ENCODE data around the gene DGCR6.
"Not testable (repeated sequence)": the region's sequence is repeated elsewhere in the genome, so short reads cannot be mapped to it uniquely, and the experiment has no call there.

DGCR6 gene

DNA sequence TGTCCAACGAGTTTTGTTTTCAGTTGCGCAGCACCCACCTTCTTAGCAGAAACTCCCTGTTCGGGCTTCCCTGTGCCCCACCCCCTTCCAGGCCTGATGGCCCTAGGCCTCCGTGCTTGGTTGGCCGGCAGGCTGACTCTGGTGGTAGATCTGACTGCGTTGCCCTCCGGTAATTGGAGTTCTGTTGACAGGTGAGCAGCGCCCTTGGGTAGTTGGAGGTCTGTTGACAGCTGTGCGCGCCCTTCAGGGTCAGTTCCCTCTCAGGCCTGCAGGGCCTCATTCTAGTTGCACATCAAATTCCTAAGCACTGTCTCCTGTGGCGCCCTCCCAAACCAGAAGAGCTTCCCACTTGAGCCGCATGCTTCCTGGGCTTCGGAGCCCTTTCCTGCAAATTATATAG is 776 bp downstream of the DGCR6 start:
- DNase-seq, result no peak
- TF ChIP-seq, protein P1, sequence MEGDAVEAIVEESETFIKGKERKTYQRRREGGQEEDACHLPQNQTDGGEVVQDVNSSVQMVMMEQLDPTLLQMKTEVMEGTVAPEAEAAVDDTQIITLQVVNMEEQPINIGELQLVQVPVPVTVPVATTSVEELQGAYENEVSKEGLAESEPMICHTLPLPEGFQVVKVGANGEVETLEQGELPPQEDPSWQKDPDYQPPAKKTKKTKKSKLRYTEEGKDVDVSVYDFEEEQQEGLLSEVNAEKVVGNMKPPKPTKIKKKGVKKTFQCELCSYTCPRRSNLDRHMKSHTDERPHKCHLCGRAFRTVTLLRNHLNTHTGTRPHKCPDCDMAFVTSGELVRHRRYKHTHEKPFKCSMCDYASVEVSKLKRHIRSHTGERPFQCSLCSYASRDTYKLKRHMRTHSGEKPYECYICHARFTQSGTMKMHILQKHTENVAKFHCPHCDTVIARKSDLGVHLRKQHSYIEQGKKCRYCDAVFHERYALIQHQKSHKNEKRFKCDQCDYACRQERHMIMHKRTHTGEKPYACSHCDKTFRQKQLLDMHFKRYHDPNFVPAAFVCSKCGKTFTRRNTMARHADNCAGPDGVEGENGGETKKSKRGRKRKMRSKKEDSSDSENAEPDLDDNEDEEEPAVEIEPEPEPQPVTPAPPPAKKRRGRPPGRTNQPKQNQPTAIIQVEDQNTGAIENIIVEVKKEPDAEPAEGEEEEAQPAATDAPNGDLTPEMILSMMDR (IDR thresholded peaks at IDR 0.05), result no peak
- no peaks in the 10 kb centered on the region for H3K4me1 Mint-ChIP-seq
- H3K4me3 Mint-ChIP-seq, result no peak overlapping the region
- no peaks in the 10 kb centered on the region for H3K9me3 Mint-ChIP-seq
- H3K36me3 Mint-ChIP-seq (ENCODE audit: low read depth), result no peaks in the 10 kb centered on the region
- no peaks in the 10 kb centered on the region for H3K27me3 Mint-ChIP-seq (ENCODE audit: low read depth, poor library complexity)
- H3K27ac Mint-ChIP-seq, result no peak overlapping the region

DNA sequence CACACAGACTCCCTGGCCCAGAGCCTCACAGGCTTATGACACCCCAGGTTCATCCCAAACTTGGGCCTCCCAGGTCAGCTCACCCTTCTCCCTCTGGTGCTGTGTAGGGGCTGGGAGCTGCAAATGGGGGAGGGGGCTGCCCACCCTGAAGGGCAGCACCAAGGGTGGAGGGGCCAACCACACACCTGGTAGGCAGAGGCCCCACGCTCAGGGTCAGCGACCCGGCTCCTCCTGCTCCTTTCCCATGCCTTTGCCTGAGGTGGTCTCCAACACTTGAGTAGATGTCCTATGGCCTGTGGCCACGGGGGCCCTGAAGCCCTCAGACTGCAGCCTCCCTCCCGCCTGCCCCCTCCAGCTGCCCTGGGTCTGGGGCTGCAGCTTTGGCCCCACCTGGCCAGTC is 3.4 kb downstream of the DGCR6 start:
- Mint-ChIP-seq H3K4me1 (no peaks in the 10 kb centered on the region), H3K9me3 (no peaks in the 10 kb centered on the region), H3K27ac (no peak overlapping the region), H3K4me3 (no peak overlapping the region), H3K27me3 (ENCODE audit: low read depth, poor library complexity) (no peaks in the 10 kb centered on the region), H3K36me3 (ENCODE audit: low read depth) (no peaks in the 10 kb centered on the region)
- TF ChIP-seq, protein P1 (IDR thresholded peaks at IDR 0.05), result no peak
- DNase-seq, result no peak

DNA sequence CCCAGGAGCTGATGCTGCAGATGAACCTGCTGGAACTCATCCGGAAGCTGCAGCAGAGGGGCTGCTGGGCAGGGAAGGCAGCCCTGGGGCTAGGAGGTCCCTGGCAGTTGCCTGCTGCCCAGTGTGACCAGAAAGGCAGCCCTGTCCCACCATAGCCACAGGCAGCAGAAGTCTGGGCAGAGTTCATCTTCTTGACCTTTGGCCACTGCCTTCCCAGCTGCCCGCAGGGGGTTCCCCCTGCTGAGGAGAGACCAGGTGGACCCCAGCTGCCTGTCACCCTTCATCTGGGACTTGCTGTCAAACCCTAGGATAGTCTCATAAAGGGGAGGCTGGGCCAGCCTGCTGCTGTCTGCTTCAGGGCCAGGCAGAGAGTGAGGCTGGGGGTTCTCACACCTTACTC is 5.4 kb downstream of the DGCR6 start:
- H3K36me3 Mint-ChIP-seq (ENCODE audit: low read depth); H3K27ac Mint-ChIP-seq; H3K9me3 Mint-ChIP-seq; H3K27me3 Mint-ChIP-seq (ENCODE audit: low read depth, poor library complexity); H3K4me3 Mint-ChIP-seq; DNase-seq; H3K4me1 Mint-ChIP-seq: not testable (repeated sequence)

DNA sequence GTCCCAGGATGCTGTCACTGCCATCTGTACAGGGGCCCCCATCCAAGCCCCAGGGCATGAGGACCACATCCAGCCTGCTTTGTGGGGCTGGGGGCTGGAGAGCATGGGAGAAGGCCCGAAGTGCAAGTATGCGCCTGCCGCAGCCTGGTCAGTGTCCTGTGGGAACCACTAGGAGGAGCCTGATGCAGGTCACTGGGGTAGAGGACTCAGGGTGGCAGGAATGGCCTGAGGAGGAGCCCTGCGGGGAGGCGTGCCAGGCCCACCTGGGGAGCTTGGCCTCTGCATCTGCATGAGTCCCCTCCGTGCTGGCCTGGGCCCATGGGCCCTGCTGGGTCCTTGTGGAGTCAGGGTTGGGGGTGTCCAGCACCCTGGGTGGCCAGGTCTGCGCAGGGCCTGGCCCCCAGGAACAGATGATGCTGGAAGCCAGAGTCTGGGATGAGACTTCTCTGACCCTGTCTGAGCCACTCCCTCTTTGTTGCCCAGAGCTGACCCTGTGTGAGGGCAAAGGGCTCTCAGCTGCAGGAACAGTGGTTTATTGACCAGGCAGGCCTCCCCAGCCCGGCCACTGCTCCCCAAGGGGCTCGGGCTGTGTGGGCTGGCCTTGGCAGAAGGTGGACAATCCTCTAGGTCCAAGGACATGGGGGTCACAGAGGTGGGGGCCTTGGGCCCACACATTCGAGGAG is 6.3 kb downstream of the DGCR6 start:
- H3K36me3 Mint-ChIP-seq (ENCODE audit: low read depth); H3K4me1 Mint-ChIP-seq; H3K27ac Mint-ChIP-seq; H3K27me3 Mint-ChIP-seq (ENCODE audit: low read depth, poor library complexity); H3K4me3 Mint-ChIP-seq; H3K9me3 Mint-ChIP-seq; DNase-seq: not testable (repeated sequence)

DNA sequence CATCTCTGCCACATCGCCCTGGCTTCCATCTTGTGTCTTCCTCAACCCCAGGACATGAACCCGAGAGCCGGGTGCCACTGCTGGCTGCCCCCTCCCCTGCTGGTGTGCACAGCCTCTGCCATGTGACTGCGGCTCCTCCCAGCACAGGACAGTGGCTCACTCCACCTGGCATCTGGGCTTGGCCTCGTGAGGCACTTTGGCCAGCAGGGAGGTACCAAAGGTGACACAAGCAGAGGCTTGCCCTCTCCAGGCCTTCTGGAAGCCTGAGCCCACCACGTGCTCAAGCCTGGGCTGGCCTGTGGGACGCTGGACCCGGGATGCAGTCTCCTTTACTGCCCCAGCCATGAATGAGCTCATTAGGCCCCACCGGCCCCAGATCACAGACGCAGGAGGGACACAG is 8.4 kb downstream of the DGCR6 start:
- H3K27me3 Mint-ChIP-seq (ENCODE audit: low read depth, poor library complexity); H3K27ac Mint-ChIP-seq; H3K4me3 Mint-ChIP-seq; H3K9me3 Mint-ChIP-seq; H3K36me3 Mint-ChIP-seq (ENCODE audit: low read depth); H3K4me1 Mint-ChIP-seq; DNase-seq: not testable (repeated sequence)

DNA sequence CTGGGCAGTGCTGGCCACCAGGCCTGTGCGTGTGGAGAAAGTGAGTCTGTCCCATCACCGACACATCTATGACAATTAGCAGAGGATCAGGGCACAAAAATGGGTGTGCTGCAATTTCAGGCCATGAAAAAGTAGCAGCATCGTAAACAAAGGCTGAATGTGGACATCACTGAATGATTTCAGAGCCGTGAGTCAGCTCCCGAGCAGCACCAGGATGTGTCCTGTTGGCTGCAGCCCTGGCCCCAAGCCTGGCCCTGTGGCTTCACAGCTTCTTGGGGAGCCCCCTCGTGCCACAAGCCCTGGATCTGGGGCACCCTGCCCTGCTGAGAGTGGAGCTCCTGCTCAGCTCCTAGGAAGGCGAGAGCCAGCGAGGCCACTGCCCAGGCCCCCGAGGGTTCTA is 9.4 kb downstream of the DGCR6 start:
- H3K4me3 Mint-ChIP-seq; H3K27ac Mint-ChIP-seq; H3K36me3 Mint-ChIP-seq (ENCODE audit: low read depth); H3K4me1 Mint-ChIP-seq; H3K27me3 Mint-ChIP-seq (ENCODE audit: low read depth, poor library complexity); H3K9me3 Mint-ChIP-seq; DNase-seq: not testable (repeated sequence)

DNA sequence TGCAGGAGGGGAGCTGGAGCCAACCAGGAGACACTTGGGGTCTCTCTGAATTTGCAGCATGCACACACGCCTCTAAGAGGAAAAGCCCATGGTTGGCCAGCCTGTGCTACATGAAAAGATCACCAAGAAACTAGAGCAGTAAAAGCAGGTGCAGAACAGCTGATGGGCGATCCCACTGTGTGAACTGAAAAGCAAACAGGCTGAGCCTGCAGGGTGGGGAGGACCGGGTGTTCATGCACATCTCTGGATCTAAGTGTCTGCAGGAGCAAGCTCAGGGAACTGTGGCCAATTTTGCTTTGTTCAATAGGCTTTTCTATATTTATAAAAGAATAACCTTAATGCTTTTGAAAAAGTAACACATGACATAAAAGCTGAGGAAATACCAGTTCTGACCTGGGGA is 11.7 kb downstream of the DGCR6 start:
- not testable (repeated sequence) for H3K27me3 Mint-ChIP-seq (ENCODE audit: low read depth, poor library complexity)

DNA sequence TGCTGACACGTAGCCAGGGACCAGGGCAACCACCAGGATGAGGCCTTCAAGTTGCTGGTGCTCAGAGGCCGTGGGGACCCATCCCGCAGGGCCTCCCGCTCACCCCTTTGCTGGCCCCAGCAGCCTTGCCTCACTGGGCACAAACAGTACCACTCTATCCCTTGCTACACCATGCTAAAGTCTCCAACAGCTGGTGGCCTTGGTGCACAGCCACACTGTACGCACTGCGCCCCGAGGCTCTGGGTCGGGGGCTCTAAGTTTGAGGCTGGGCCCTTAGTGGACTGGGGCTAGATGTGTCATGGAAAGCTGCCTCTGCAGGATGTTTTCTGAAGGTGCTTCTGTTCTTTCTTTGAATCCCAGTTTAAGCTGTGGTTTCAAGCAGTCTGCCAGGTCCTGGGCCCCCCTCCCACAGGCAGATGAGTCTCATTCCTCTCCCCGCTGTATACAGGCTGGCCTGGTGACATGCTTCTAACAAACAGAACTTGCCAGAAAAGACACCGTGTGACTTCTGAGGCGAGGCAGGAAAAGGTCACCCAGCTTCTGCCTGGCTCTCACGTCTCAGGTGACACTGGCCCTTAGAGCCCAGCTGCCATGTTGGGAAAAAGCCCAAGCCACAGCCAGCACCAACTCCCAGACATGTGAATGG is 14.3 kb downstream of the DGCR6 start:
- H3K36me3 Mint-ChIP-seq (ENCODE audit: low read depth); H3K27ac Mint-ChIP-seq; H3K9me3 Mint-ChIP-seq; DNase-seq; H3K4me3 Mint-ChIP-seq; H3K4me1 Mint-ChIP-seq; H3K27me3 Mint-ChIP-seq (ENCODE audit: low read depth, poor library complexity): not testable (repeated sequence)

More for the DNA sequence above, 11.7 kb downstream of the DGCR6 start:
- not testable (repeated sequence) for H3K36me3 Mint-ChIP-seq (ENCODE audit: low read depth); DNase-seq; H3K9me3 Mint-ChIP-seq; H3K4me3 Mint-ChIP-seq; H3K4me1 Mint-ChIP-seq; H3K27ac Mint-ChIP-seq

DNA sequence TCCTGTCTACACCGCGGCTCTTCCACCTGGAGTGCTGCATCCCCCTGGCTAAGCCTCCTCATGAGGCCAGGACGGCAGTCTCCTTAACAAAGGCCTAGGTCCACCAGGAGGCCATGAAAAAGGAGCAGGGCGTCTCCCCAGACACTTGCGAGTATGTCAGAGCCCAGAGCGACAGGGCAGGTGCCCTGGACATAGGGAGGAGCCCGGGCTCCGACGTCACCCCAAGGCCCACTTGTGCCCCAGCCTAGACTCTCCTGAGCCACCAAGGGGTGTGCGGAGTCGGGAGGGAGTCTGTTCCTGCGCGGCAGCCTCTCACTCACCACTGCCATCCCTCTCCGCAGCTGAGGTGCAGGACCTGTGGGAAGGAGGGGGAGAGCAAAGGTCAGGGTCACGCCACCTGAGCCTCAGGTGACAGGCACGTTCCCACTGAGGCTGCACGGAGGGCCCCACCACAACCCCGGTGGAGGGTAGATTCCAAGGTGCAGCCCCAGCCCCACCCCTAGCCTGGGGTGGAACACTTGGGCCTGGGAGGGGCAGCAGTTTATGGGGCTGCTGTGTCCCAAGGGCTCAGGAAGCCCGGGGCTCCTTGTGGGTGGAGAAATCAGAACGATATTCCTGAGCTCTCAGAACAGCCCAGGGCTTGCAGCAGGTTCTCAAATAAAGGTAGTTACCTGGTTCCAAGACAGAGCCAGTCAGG is 19.4 kb downstream of the DGCR6 start:
- H3K9me3 Mint-ChIP-seq, result no peaks in the 10 kb centered on the region
- no peaks in the 10 kb centered on the region for H3K4me1 Mint-ChIP-seq
- no peaks in the 10 kb centered on the region for H3K36me3 Mint-ChIP-seq (ENCODE audit: low read depth)
- no peak overlapping the region for H3K27ac Mint-ChIP-seq
- H3K4me3 Mint-ChIP-seq, result no peak overlapping the region
- no peaks in the 10 kb centered on the region for H3K27me3 Mint-ChIP-seq (ENCODE audit: low read depth, poor library complexity)
- TF ChIP-seq, protein P1 (IDR thresholded peaks at IDR 0.05), result no peak
- DNase-seq, result no peak

All from nephron progenitor cell (in vitro differentiated cells).